Keratinocyte (primary cell): Measurements from ENCODE around the gene NEK10. TPM values are rescaled to one million over a fixed set of nuclear protein-coding genes. Genes with fewer than 3 reads are reported as not detected.

ENCODE experiments used
- DNase-seq: peaks from one replicate; pipeline ENCODE4 v3.0.0-alpha.2; 2011; ENCODE audit warnings: low read depth, missing footprints, low spot score
- FAIRE-seq: peaks from 2 replicates; lab custom pipeline; 2011; peaks lifted over from hg19 to GRCh38; lab: Jason Lieb, UNC
- H2AFZ ChIP-seq: 2 replicates; pipeline ENCODE4 v1.6.0; 2012; ENCODE audit warnings: low read length, control low read depth, inconsistent platforms; ENCODE audit not compliant: control insufficient read depth
- H3K27ac ChIP-seq: 2 replicates; pipeline ENCODE4 v1.5.1; 2011; ENCODE audit warnings: low read length; ENCODE audit not compliant: control insufficient read depth, insufficient read depth
- H3K27me3 ChIP-seq: 3 replicates; pipeline ENCODE4 v1.6.0; 2011; ENCODE audit warnings: low read length; ENCODE audit not compliant: control insufficient read depth, insufficient read depth; ENCODE audit errors: extremely low read depth
- H3K36me3 ChIP-seq, 2 experiments: 2 replicates in 1 of 2; 3 replicates in 1 of 2; pipeline ENCODE4 v1.5.1; 2011; ENCODE audit warnings: low read length in 2 of 2, mild to moderate bottlenecking in 1 of 2; ENCODE audit not compliant: control insufficient read depth in 2 of 2, insufficient read depth in 2 of 2; ENCODE audit errors: extremely low read depth in 1 of 2
- H3K4me1 ChIP-seq: 3 replicates; pipeline ENCODE4 v1.5.1; 2011; ENCODE audit warnings: low read length; ENCODE audit not compliant: control insufficient read depth, insufficient read depth; ENCODE audit errors: extremely low read depth
- H3K4me2 ChIP-seq: 3 replicates; pipeline ENCODE4 v1.6.0; 2011; ENCODE audit warnings: low read depth, low read length; ENCODE audit not compliant: control insufficient read depth, insufficient read depth; ENCODE audit errors: extremely low read depth
- H3K4me3 ChIP-seq, 3 experiments: fragments of 200-600 bp in 1 of 3; sonication (generic) in 1 of 3; 2 replicates in 2 of 3; 3 replicates in 1 of 3; pipeline ENCODE4 v1.5.1; 2011 to 2016; ENCODE audit warnings: low read length in 3 of 3, mild to moderate bottlenecking in 3 of 3, control low read depth in 2 of 3, inconsistent platforms in 1 of 3, low read depth in 1 of 3, mixed read lengths in 1 of 3, mixed run types in 1 of 3, moderate library complexity in 1 of 3; ENCODE audit not compliant: control insufficient read depth in 2 of 3, insufficient read depth in 2 of 3; ENCODE audit errors: extremely low read depth in 1 of 3
- H3K79me2 ChIP-seq: 2 replicates; pipeline ENCODE4 v1.6.0; 2012; ENCODE audit warnings: low read length; ENCODE audit not compliant: control insufficient read depth, insufficient read depth
- H3K9ac ChIP-seq: 3 replicates; pipeline ENCODE4 v1.6.0; 2011; ENCODE audit warnings: low read length; ENCODE audit not compliant: control insufficient read depth, insufficient read depth; ENCODE audit errors: extremely low read depth
- H3K9me1 ChIP-seq: 3 replicates; pipeline ENCODE4 v1.6.0; 2011; ENCODE audit warnings: low read length; ENCODE audit not compliant: control insufficient read depth, insufficient read depth; ENCODE audit errors: extremely low read depth
- H3K9me3 ChIP-seq: 2 replicates; pipeline ENCODE4 v1.5.1; 2012; ENCODE audit warnings: low read depth, low read length; ENCODE audit not compliant: control insufficient read depth
- H4K20me1 ChIP-seq: 3 replicates; pipeline ENCODE4 v1.6.0; 2011; ENCODE audit warnings: low read length; ENCODE audit not compliant: control insufficient read depth, insufficient read depth; ENCODE audit errors: extremely low read depth
- CTCF ChIP-seq, 3 experiments: IDR thresholded peaks in 1 of 3; conservative IDR thresholded peaks in 1 of 3; optimal IDR thresholded peaks in 1 of 3; 2 replicates in 2 of 3; 3 replicates in 1 of 3; pipeline versions ENCODE3 to v1.5.1; 2011; ENCODE audit warnings: low read length in 3 of 3, mild to moderate bottlenecking in 3 of 3, moderate library complexity in 2 of 3, control low read depth in 1 of 3, inconsistent platforms in 1 of 3; ENCODE audit not compliant: insufficient read depth in 2 of 3; ENCODE audit errors: extremely low read depth in 1 of 3
- EZH2 ChIP-seq: IDR thresholded peaks from one replicate; pipeline ENCODE4 v1.6.1; 2012; ENCODE audit warnings: inconsistent platforms, mild to moderate bottlenecking, low read length, moderate library complexity
- dilution Hi-C: fragments of 300-500 bp; cut with MboI; formaldehyde crosslinking; loops from one replicate; pipeline ENCODE4 v1.7.0; 2020; ENCODE audit warnings: low sequenced_read_pairs; ENCODE audit not compliant: extremely low pct_ligation_motif_present
- polyA plus RNA-seq, 5 experiments: library from polyadenylated mRNA; depleted of rRNA in 3 of 5; stranded (reverse) in 3 of 5; stranded (forward) in 1 of 5; unstranded in 1 of 5; fragments of >200 nt; gene quantifications; 1 replicate in 1 of 5; 2 replicates in 3 of 5; 3 replicates in 1 of 5; pipeline versions ENCODE4 v1.2.1 to v1.2.3, GENCODE V29; 2011 to 2012; ENCODE audit warnings: missing spikeins in 2 of 5, low read depth in 1 of 5, low replicate concordance in 1 of 5

NEK10 gene
- polyA plus RNA-seq, 1 donor (not counting 4 experiments of a cell fraction or from before 2014, with no cell fraction given), result 0.98 TPM

DNA sequence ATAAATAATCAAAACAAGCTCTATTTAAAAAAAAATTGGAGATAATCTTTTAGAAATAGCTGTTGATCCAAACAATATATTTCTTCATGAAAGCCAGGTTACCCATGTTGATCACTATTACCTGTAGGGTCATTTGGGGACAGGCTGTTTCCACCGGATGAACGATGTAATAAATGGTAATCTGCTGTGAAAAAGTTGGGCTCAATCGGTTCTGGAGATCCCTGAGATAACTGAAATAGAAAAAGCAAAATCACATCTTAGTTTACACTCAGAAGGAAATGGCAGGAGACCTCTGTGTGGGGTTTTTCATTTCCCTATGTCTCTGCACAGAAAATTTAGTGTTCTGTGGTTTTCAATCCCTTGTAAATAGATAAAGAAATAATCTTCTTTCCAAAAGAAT, 249.5 kb downstream of the NEK10 start:
- no peaks in the 10 kb centered on the region for H3K9me1 ChIP-seq
- no peak overlapping the region for H2AFZ ChIP-seq
- H3K4me3 ChIP-seq, result no peak overlapping the region
- dilution Hi-C loops, result no loop called here
- H3K9ac ChIP-seq, result no peak overlapping the region
- H3K27me3 ChIP-seq, result no peaks in the 10 kb centered on the region
- DNase-seq, result no peak
- no peaks in the 10 kb centered on the region for H3K4me1 ChIP-seq
- no peaks in the 10 kb centered on the region for H4K20me1 ChIP-seq
- no peaks in the 10 kb centered on the region for H3K36me3 ChIP-seq
- TF ChIP-seq EZH2 (no peak), CTCF (optimal IDR thresholded peaks at IDR 0.05 in 1 of 3, IDR thresholded peaks at IDR 0.05 in 1 of 3, conservative IDR thresholded peaks at IDR 0.05 in 1 of 3; ENCODE audit: extremely low read depth in 1 of 3, insufficient read depth in 2 of 3, low read length in 3 of 3) (no peak)
- H3K27ac ChIP-seq, result no peak overlapping the region
- H3K9me3 ChIP-seq, result no peaks in the 10 kb centered on the region
- no peak overlapping the region for H3K4me2 ChIP-seq
- no peak for FAIRE-seq
- no peaks in the 10 kb centered on the region for H3K79me2 ChIP-seq

DNA sequence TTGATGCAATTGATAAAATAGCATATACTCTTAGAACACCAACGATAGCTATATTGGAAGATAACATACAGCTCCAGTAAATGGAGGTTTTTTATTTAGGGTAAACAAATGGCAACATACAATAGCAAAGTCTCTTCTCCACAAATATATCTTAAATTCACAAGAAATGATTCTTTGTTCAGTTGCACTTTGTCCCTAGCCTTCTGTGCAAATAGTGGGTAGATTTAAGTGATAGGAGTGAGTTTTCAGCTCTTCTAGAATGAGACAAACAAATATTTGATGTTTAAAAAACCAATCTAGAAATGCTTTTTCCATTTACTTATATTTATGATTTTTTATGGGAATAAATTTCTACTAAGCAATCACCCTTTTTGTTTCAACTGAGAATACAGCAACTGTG, 253.8 kb downstream of the NEK10 start:
- Histone ChIP-seq H4K20me1 (no peaks in the 10 kb centered on the region), H3K36me3 (no peaks in the 10 kb centered on the region), H3K27ac (no peak overlapping the region), H3K4me3 (no peak overlapping the region), H3K27me3 (no peaks in the 10 kb centered on the region), H3K9ac (no peak overlapping the region), H3K9me1 (no peaks in the 10 kb centered on the region), H3K4me2 (no peak overlapping the region), H3K4me1 (no peaks in the 10 kb centered on the region), H2AFZ (no peak overlapping the region), H3K9me3 (no peaks in the 10 kb centered on the region), H3K79me2 (no peaks in the 10 kb centered on the region)
- dilution Hi-C loops, result no loop called here
- DNase-seq (no peak), FAIRE-seq (no peak)
- TF ChIP-seq EZH2 (no peak), CTCF (optimal IDR thresholded peaks at IDR 0.05 in 1 of 3, IDR thresholded peaks at IDR 0.05 in 1 of 3, conservative IDR thresholded peaks at IDR 0.05 in 1 of 3; ENCODE audit: extremely low read depth in 1 of 3, insufficient read depth in 2 of 3, low read length in 3 of 3) (no peak)
